OCI-LY1 (cell line): ENCODE data around the gene LONP1.

Experiments
- H2AFZ ChIP-seq: fragments of 200-600 bp; sonication (generic), shearing (Covaris generic); 2 replicates; pipeline ENCODE4 v1.6.0; 2014; ENCODE audit warnings: antibody characterized with exemption, mild to moderate bottlenecking, low read length
- H3F3A ChIP-seq: fragments of 200-600 bp; sonication (generic), shearing (Covaris generic); 2 replicates; pipeline ENCODE4 v1.6.0; 2014; ENCODE audit warnings: mild to moderate bottlenecking, antibody characterized with exemption, low read length, moderate library complexity; ENCODE audit not compliant: insufficient read depth
- H3K27ac ChIP-seq: fragments of 200-600 bp; sonication (generic); 2 replicates; pipeline ENCODE4 v1.5.1; 2014; ENCODE audit warnings: low read length, mixed run types, mild to moderate bottlenecking, low read depth; ENCODE audit not compliant: poor library complexity, severe bottlenecking
- H3K27me3 ChIP-seq: fragments of 200-600 bp; sonication (generic); 2 replicates; pipeline ENCODE4 v1.6.0; 2014; ENCODE audit warnings: antibody characterized with exemption, mild to moderate bottlenecking, low read length, moderate library complexity; ENCODE audit not compliant: insufficient read depth
- H3K36me3 ChIP-seq: fragments of 200-600 bp; sonication (generic); 2 replicates; pipeline ENCODE4 v1.6.1; 2014; ENCODE audit warnings: mild to moderate bottlenecking, antibody characterized with exemption, low read length, moderate library complexity, mixed read lengths; ENCODE audit not compliant: insufficient read depth
- H3K4me1 ChIP-seq: fragments of 200-600 bp; sonication (generic); 2 replicates; pipeline ENCODE4 v1.5.1; 2014; ENCODE audit warnings: mild to moderate bottlenecking, low read length, moderate library complexity; ENCODE audit not compliant: insufficient read depth, severe bottlenecking
- H3K4me2 ChIP-seq: fragments of 200-600 bp; sonication (generic), shearing (Covaris generic); 2 replicates; pipeline ENCODE4 v1.6.1; 2014; ENCODE audit warnings: low read length
- H3K4me3 ChIP-seq: fragments of 200-600 bp; sonication (generic); 2 replicates; pipeline ENCODE4 v1.5.1; 2014; ENCODE audit warnings: low read length, low read depth, mild to moderate bottlenecking, mixed read lengths; ENCODE audit not compliant: poor library complexity, severe bottlenecking
- H3K79me2 ChIP-seq: fragments of 200-600 bp; shearing (Covaris generic); 2 replicates; pipeline ENCODE4 v1.6.1; 2016; ENCODE audit warnings: mixed run types, low read length, mixed read lengths; ENCODE audit not compliant: insufficient read depth
- H3K9ac ChIP-seq: fragments of 200-600 bp; sonication (generic), shearing (Covaris generic); 2 replicates; pipeline ENCODE4 v1.6.1; 2014; ENCODE audit warnings: mild to moderate bottlenecking, low read length, mixed read lengths
- H3K9me2 ChIP-seq: fragments of 200-600 bp; sonication (generic), shearing (Covaris generic); 2 replicates; pipeline ENCODE4 v1.6.1; 2014; ENCODE audit warnings: low read depth, mild to moderate bottlenecking, low read length, mixed read lengths
- H3K9me3 ChIP-seq: fragments of 200-600 bp; shearing (Covaris generic); 2 replicates; pipeline ENCODE4 v1.6.1; 2014; ENCODE audit warnings: low read length, mixed read lengths
- H4K20me1 ChIP-seq: fragments of 200-600 bp; sonication (generic), shearing (Covaris generic); 2 replicates; pipeline ENCODE4 v1.6.0; 2016; ENCODE audit warnings: mild to moderate bottlenecking, low read length; ENCODE audit not compliant: insufficient read depth
- EZH2 ChIP-seq: fragments of 200-600 bp; sonication (generic), shearing (Covaris generic); IDR thresholded peaks from 2 replicates; pipeline ENCODE4 v1.8.0; 2017; ENCODE audit warnings: borderline replicate concordance, mixed run types, mild to moderate bottlenecking, antibody characterized with exemption, low read length, moderate library complexity, mixed read lengths
- TF ChIP-seq, protein P1 (sequence below): fragments of 200-600 bp; sonication (generic), shearing (Covaris generic); IDR thresholded peaks from 2 replicates; pipeline ENCODE4 v1.5.1; 2017; ENCODE audit warnings: mild to moderate bottlenecking, antibody characterized with exemption, low read length, moderate library complexity, mixed read lengths

LONP1 gene

DNA sequence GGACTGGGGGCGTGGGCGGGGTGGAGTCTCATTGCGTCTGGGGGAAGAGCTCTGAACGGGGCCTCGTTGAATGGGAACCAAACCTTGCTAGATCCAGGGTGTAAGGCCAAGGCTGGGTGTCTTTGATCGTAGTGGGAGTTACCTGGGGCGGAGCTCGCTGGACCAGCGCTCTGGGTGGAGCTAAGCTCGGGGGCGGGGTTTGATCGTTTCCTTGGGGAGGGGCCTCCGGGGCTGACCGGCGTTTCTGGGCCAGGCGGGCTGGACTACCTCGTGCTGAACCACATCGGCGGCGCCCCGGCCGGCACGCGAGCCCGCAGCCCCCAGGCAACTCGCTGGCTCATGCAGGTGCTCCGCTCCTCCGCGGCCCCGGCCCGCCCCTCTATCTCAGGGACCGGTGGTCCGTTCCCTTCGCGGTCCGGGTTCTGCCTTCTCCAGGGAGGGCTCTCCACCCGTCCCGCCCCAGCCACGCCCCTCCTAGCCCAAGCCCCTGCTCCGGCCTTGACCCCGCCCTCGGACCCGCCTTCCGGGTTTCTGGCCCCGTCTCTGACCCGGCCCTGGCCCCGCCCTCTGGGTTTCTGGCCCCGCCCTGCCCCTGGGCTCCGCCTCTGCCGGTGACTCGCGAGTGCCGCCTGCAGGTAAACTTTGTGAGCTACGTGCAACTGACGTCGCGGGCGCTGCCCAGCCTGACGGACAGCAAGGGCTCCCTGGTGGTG lies 33.1 kb downstream of the LONP1 start:
- Histone ChIP-seq H3K4me2 (peak overlapping the region; percentile 74), H3K9ac (peak overlapping the region; percentile 61), H3K36me3 (peaks cover 15% of the 10 kb centered on the region), H3K27me3 (no peaks in the 10 kb centered on the region), H3F3A (peaks cover 4% of the 10 kb centered on the region; the same call in 1 of the 2 replicates), H3K9me3 (no peaks in the 10 kb centered on the region), H2AFZ (no peak overlapping the region), H4K20me1 (no peaks in the 10 kb centered on the region), H3K4me3 (peak overlapping the region; percentile 67), H3K79me2 (peaks cover 17% of the 10 kb centered on the region), H3K9me2 (no peaks in the 10 kb centered on the region), H3K4me1 (peaks cover 11% of the 10 kb centered on the region), H3K27ac (no peak overlapping the region)
- TF ChIP-seq, protein P1, sequence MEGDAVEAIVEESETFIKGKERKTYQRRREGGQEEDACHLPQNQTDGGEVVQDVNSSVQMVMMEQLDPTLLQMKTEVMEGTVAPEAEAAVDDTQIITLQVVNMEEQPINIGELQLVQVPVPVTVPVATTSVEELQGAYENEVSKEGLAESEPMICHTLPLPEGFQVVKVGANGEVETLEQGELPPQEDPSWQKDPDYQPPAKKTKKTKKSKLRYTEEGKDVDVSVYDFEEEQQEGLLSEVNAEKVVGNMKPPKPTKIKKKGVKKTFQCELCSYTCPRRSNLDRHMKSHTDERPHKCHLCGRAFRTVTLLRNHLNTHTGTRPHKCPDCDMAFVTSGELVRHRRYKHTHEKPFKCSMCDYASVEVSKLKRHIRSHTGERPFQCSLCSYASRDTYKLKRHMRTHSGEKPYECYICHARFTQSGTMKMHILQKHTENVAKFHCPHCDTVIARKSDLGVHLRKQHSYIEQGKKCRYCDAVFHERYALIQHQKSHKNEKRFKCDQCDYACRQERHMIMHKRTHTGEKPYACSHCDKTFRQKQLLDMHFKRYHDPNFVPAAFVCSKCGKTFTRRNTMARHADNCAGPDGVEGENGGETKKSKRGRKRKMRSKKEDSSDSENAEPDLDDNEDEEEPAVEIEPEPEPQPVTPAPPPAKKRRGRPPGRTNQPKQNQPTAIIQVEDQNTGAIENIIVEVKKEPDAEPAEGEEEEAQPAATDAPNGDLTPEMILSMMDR: peak; percentile 82
- TF ChIP-seq EZH2: no peak

DNA sequence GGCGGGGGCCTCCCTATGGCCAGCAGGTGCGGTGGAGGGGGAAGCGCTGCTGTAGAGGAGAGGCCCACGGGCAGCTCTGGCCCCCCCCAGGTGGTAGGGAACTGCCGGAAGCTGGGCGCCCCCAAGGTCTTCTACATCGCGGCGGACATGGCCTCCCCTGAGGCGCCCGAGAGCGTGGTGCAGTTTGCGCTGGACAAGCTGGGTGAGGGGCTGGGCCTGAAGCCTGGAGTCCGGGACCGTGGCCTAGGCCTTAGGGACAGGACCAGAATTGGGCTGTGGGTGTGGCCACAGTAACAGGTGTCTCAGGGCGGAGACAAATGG lies 33.7 kb downstream of the LONP1 start:
- H3K9ac ChIP-seq: peak overlapping the region; percentile 61; the same call in 1 of the 2 replicates
- TF ChIP-seq EZH2: no peak
- TF ChIP-seq, protein P1: no peak
- no peaks in the 10 kb centered on the region for H3K9me2 ChIP-seq
- no peaks in the 10 kb centered on the region for H3K9me3 ChIP-seq
- H3K36me3 ChIP-seq: peaks cover 10% of the 10 kb centered on the region
- no peaks in the 10 kb centered on the region for H4K20me1 ChIP-seq
- H2AFZ ChIP-seq: no peak overlapping the region
- H3K4me3 ChIP-seq: peak overlapping the region; percentile 67
- H3F3A ChIP-seq: peaks cover 4% of the 10 kb centered on the region; the same call in 1 of the 2 replicates
- H3K27me3 ChIP-seq: no peaks in the 10 kb centered on the region
- no peak overlapping the region for H3K27ac ChIP-seq
- H3K79me2 ChIP-seq: peaks cover 11% of the 10 kb centered on the region
- peak overlapping the region; percentile 74 for H3K4me2 ChIP-seq
- peaks cover 9% of the 10 kb centered on the region for H3K4me1 ChIP-seq

DNA sequence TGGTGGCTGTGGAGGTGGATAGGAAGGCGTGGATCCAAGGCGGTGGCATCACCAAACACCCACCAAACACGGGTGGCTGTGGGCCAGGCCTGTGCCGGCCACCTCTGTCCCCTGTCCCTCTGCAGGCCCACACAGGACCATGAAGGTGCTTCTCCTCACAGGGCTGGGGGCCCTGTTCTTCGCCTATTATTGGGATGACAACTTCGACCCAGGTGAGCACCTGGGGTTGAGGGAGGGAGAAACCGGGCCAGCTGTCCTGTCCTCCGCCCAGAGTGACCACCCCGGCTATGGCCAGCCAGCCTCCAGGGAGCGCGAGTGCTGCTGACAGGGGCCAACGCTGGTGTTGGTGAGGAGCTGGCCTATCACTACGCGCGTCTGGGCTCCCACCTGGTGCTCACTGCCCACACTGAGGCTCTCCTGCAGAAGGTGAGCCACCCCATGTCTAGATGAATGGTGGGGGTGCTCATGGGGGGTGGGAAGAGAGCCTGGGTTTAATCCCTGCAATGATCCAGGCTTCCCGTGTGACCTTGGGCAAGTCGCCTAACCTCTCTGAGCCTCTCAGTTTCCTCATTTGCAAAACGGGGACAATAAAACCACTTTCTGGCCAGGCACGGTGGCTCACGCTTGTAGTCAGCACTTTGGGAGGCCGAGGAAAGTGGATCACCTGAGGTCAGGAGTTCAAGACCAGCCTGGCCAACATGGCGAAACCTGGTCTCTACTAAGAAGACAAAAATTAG lies 35.1 kb downstream of the LONP1 start:
- no peak overlapping the region for H2AFZ ChIP-seq
- H3K4me2 ChIP-seq: no peak overlapping the region
- no peak overlapping the region for H3K4me3 ChIP-seq
- no peaks in the 10 kb centered on the region for H3K36me3 ChIP-seq
- H3K9me3 ChIP-seq: no peaks in the 10 kb centered on the region
- no peaks in the 10 kb centered on the region for H3K79me2 ChIP-seq
- H4K20me1 ChIP-seq: no peaks in the 10 kb centered on the region
- H3F3A ChIP-seq: peaks cover 4% of the 10 kb centered on the region; the same call in 1 of the 2 replicates
- H3K9me2 ChIP-seq: no peaks in the 10 kb centered on the region
- H3K27me3 ChIP-seq: no peaks in the 10 kb centered on the region
- no peak overlapping the region for H3K27ac ChIP-seq
- H3K9ac ChIP-seq: no peak overlapping the region
- peaks cover 13% of the 10 kb centered on the region for H3K4me1 ChIP-seq
- TF ChIP-seq, protein P1: no peak
- no peak for TF ChIP-seq EZH2
